ENCODE results near the gene CLMP. TPM values are rescaled to one million over a fixed set of nuclear protein-coding genes. Genes with fewer than 3 reads are reported as not detected.

Gene CLMP
- total RNA-seq, 2 donors from 2014 or later = 3.3 to 13.2 TPM

DNA sequence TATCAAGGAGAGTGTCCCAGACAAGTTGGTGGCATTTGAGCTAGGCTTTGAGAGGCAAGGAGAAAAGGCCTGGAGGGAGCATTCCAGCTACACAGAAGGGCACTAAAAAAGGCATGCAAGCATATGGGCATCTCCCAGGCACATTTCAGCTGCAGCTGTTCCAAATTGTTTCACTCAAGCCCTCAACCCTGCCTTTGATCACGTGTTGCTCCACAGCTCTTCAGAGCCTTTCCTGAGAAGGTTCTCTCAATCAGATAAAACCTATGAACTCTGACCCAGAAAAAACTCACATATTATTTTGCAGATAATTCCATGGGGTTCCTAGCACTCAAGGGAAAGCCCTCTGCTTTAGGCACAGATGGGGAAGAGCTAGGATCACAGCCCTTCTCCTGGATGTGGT lies 108.7 kb downstream of the CLMP start:
- intact Hi-C loops (cut with DNase I) = no loop called here
- TF ChIP-seq, protein P1, sequence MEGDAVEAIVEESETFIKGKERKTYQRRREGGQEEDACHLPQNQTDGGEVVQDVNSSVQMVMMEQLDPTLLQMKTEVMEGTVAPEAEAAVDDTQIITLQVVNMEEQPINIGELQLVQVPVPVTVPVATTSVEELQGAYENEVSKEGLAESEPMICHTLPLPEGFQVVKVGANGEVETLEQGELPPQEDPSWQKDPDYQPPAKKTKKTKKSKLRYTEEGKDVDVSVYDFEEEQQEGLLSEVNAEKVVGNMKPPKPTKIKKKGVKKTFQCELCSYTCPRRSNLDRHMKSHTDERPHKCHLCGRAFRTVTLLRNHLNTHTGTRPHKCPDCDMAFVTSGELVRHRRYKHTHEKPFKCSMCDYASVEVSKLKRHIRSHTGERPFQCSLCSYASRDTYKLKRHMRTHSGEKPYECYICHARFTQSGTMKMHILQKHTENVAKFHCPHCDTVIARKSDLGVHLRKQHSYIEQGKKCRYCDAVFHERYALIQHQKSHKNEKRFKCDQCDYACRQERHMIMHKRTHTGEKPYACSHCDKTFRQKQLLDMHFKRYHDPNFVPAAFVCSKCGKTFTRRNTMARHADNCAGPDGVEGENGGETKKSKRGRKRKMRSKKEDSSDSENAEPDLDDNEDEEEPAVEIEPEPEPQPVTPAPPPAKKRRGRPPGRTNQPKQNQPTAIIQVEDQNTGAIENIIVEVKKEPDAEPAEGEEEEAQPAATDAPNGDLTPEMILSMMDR (IDR thresholded peaks at IDR 0.05) = no peak

DNA sequence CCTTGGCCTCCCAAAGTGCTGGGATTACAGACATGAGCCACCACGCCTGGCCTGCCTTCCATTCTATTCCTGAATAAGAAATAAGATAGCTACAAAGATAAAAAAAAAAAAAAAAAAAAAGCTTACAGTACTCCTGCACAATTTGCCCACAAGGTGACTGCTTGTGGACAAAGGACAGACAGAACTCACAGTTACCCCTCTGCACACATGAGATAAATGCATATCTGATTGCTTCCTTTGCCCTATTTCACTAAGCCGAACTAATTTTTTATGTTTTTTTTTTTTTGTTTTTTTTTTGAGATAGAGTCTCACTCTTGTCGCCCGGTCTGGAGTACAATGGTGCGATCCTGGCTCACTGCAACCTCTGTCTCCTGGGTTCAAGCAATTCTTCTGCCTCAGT lies 109.6 kb downstream of the CLMP start:
- H3K9ac ChIP-seq (ENCODE audit: low read depth in 2 of 2, low read length in 2 of 2) = no peak overlapping the region
- H3K4me1 ChIP-seq = no peaks in the 10 kb centered on the region
- no peak overlapping the region for H3K27ac ChIP-seq
- intact Hi-C loops (cut with DNase I) = no loop called here
- no peaks in the 10 kb centered on the region for H3K27me3 ChIP-seq
- H3K36me3 ChIP-seq = no peaks in the 10 kb centered on the region
- H3K4me3 ChIP-seq = no peak overlapping the region
- no peaks in the 10 kb centered on the region for H3K9me3 ChIP-seq
- no peak for DNase-seq
- TF ChIP-seq, protein P1 (IDR thresholded peaks at IDR 0.05) = no peak

More for the DNA sequence above, 108.7 kb downstream of the CLMP start:
- no peak overlapping the region for H3K4me3 ChIP-seq
- no peaks in the 10 kb centered on the region for H3K36me3 ChIP-seq
- H3K9ac ChIP-seq (ENCODE audit: low read depth in 2 of 2, low read length in 2 of 2) = no peak overlapping the region
- H3K27me3 ChIP-seq = no peaks in the 10 kb centered on the region
- no peak overlapping the region for H3K27ac ChIP-seq
- no peak for DNase-seq
- no peaks in the 10 kb centered on the region for H3K4me1 ChIP-seq
- no peaks in the 10 kb centered on the region for H3K9me3 ChIP-seq

DNA sequence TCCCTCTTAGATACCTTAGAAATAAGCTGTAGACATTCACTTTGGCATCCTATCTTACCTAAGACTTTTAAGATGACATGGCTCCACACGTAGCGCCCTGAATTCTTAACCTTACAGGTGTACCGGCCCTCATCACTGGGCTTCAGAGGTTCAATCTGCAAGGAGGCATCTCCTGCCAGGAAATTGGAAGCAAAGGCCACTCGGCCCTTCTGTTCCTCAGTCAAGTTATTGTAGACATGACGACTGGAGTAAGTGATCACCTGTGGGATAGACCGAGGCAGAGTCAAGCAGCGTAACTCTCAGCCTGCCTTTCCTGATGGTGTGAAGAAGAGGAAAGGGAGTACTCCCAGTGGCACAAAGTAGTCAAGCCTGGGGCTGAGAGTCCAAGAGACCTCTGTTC lies 110.6 kb downstream of the CLMP start:
- Histone ChIP-seq H3K27me3 (no peaks in the 10 kb centered on the region), H3K27ac (no peak overlapping the region), H3K36me3 (no peaks in the 10 kb centered on the region), H3K4me3 (no peak overlapping the region), H3K9me3 (no peaks in the 10 kb centered on the region), H3K4me1 (no peaks in the 10 kb centered on the region), H3K9ac (ENCODE audit: low read depth in 2 of 2, low read length in 2 of 2) (no peak overlapping the region)
- no peak for DNase-seq
- TF ChIP-seq, protein P1 (IDR thresholded peaks at IDR 0.05) = no peak
- intact Hi-C loops (cut with DNase I) = no loop called here

DNA sequence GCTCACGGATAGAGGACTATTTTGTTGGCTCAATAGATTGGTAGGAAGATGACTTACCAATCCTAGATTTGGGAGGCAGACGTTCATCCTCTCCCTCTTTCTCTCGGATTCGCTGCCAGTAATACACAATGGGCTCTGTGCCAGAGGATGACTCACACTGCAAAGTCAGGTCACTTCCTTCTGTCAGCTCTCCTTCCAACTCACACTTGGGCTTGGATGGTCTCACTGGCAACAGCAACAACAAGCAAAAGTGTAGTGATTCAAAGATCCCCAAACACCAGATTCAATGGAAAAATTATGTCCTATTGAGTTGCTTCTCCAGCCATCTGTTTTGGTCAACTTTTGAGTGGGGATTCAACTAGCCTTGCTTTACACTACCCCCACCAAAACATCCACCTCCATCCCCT lies 111.4 kb downstream of the CLMP start:
- intact Hi-C loops (cut with DNase I) = no loop called here
- TF ChIP-seq, protein P1 (IDR thresholded peaks at IDR 0.05) = no peak
- H3K27me3 ChIP-seq = no peaks in the 10 kb centered on the region
- no peaks in the 10 kb centered on the region for H3K4me1 ChIP-seq
- H3K9me3 ChIP-seq = no peaks in the 10 kb centered on the region
- DNase-seq = peak; percentile 93
- H3K27ac ChIP-seq = no peak overlapping the region
- H3K9ac ChIP-seq (ENCODE audit: low read depth in 2 of 2, low read length in 2 of 2) = no peak overlapping the region
- H3K4me3 ChIP-seq = no peak overlapping the region
- H3K36me3 ChIP-seq = no peaks in the 10 kb centered on the region

DNA sequence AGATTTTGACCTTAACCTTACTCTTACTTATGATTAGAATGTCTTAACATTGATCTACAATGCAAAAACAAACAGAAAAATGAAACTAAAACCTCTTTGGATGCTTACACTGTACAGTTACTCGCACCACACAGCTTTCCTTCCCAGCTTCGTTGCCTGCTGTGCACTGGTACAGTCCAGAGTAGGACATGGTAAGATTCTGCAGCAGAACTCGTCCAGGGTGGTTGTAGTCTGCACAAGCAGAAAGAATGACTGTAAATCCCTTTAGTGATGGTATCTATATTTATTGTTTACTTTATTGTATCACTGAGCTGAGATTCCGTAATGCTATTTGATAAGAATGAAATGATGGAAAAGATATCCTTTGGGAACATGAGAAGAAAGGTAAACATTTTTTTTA lies 112.1 kb downstream of the CLMP start:
- Histone ChIP-seq H3K9ac (ENCODE audit: low read depth in 2 of 2, low read length in 2 of 2) (no peak overlapping the region), H3K27ac (no peak overlapping the region)
- DNase-seq = no peak

More for the DNA sequence above, 112.1 kb downstream of the CLMP start:
- Histone ChIP-seq H3K36me3 (no peaks in the 10 kb centered on the region), H3K4me3 (no peak overlapping the region), H3K9me3 (no peaks in the 10 kb centered on the region), H3K4me1 (no peaks in the 10 kb centered on the region), H3K27me3 (no peaks in the 10 kb centered on the region)
- intact Hi-C loops (cut with DNase I) = no loop called here
- TF ChIP-seq, protein P1 (IDR thresholded peaks at IDR 0.05) = no peak

Data from colonic mucosa (tissue), 4 donors.